Gastroesophageal sphincter (tissue), 4 donors: Measurements from ENCODE around the gene PPIL4. TPM values are rescaled to one million over a fixed set of nuclear protein-coding genes. Genes with fewer than 3 reads are reported as not detected.
"Not testable (repeated sequence)": the region's sequence is repeated elsewhere in the genome, so short reads cannot be mapped to it uniquely, and the experiment has no call there.

Experiments
- ATAC-seq: fragments of 150-250 bp; one replicate; pipeline ENCODE4 v1.9.1; 2016; ENCODE audit warnings: mild to moderate bottlenecking, moderate library complexity
- H3K27ac ChIP-seq, 4 donors: fragments of 200-600 bp; sonication (generic) in 3 of 4; 1 replicate in 3 of 4; 2 replicates in 1 of 4; pipeline ENCODE4 v1.5.1; 2016 to 2019
- H3K27me3 ChIP-seq: fragments of 200-600 bp; sonication (generic); one replicate; pipeline ENCODE4 v1.5.1; 2019
- H3K36me3 ChIP-seq, 2 donors: fragments of 200-600 bp; sonication (generic); one replicate each; pipeline ENCODE4 v1.5.1; 2019; ENCODE audit warnings: control low read depth in 1 of 2
- H3K4me1 ChIP-seq, 3 donors: fragments of 200-600 bp; sonication (generic); 1 replicate in 2 of 3; 2 replicates in 1 of 3; pipeline ENCODE4 v1.5.1; 2016 to 2019; ENCODE audit warnings: control low read depth in 2 of 3
- H3K4me3 ChIP-seq, 2 donors: fragments of 200-600 bp; sonication (generic); one replicate each; pipeline ENCODE4 v1.5.1; 2019; ENCODE audit warnings: mild to moderate bottlenecking in 1 of 2, moderate library complexity in 1 of 2
- H3K9me3 ChIP-seq, 3 donors: fragments of 200-600 bp; sonication (generic); one replicate each; pipeline ENCODE4 v1.5.1; 2017 to 2019; ENCODE audit warnings: control low read depth in 2 of 3
- EP300 ChIP-seq: sonication (generic); formaldehyde crosslinking; IDR thresholded peaks from one replicate; pipeline ENCODE4 v1.6.1; 2017; ENCODE audit warnings: antibody characterized with exemption, mild to moderate bottlenecking
- POLR2A ChIP-seq, 2 donors: fragments of 450-650 bp; IDR thresholded peaks; one replicate each; pipeline ENCODE4 v1.6.1; 2017; ENCODE audit warnings: antibody characterized with exemption in 2 of 2, mild to moderate bottlenecking in 2 of 2, moderate library complexity in 1 of 2
- POLR2AphosphoS5 ChIP-seq: sonication (generic); formaldehyde crosslinking; IDR thresholded peaks from one replicate; pipeline ENCODE4 v1.6.1; 2017; ENCODE audit warnings: antibody characterized with exemption
- WGBS, 2 donors: methylation state at CpG; one replicate each; pipeline ENCODE4 v1.1.5; 2018; ENCODE audit warnings: low coverage in 1 of 2; 5-methylcytosine and 5-hydroxymethylcytosine counted together
- total RNA-seq, 4 donors: library from RNA; depleted of rRNA; stranded (reverse); fragments of >200 nt; gene quantifications; one replicate each; pipeline ENCODE4 v1.1.0, GENCODE V29; 2016
- TF ChIP-seq, protein P1 (sequence below), 4 experiments: fragments of 200-600 bp in 2 of 4; fragments of 450-650 bp in 2 of 4; sonication (generic) in 1 of 4; IDR thresholded peaks; one replicate each; pipeline ENCODE4 v1.5.1; 2017 to 2019; ENCODE audit warnings: antibody characterized with exemption in 4 of 4, mild to moderate bottlenecking in 2 of 4, moderate library complexity in 2 of 4

PPIL4 gene
- total RNA-seq, 4 donors from 2014 or later: 23.5 to 47.2 (median 39.3) TPM

DNA sequence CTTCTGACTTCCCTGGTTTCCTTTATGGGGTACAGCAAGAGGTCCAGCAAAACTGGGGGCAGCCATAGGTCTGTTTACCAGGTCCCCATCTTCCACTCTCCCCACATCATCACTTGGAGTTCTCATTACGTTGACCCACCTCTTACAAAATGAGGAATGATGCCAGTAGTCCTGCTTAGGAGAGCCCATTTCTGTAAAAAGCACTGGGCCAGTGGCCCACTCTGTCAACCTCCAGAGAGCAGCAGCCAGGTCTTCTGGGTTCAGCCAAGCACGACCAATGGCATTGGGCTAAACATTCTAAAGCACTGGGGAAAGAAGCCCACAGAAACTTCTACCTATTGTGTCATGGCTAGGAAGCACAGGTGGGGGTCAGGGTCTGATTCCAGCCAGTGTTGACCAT, 74.9 kb downstream of the PPIL4 start:
- H3K27ac ChIP-seq: no peak overlapping the region
- no peak overlapping the region for H3K4me3 ChIP-seq
- TF ChIP-seq POLR2AphosphoS5: no peak
- no peak for TF ChIP-seq POLR2A (IDR thresholded peaks at IDR 0.05)
- TF ChIP-seq, protein P1, sequence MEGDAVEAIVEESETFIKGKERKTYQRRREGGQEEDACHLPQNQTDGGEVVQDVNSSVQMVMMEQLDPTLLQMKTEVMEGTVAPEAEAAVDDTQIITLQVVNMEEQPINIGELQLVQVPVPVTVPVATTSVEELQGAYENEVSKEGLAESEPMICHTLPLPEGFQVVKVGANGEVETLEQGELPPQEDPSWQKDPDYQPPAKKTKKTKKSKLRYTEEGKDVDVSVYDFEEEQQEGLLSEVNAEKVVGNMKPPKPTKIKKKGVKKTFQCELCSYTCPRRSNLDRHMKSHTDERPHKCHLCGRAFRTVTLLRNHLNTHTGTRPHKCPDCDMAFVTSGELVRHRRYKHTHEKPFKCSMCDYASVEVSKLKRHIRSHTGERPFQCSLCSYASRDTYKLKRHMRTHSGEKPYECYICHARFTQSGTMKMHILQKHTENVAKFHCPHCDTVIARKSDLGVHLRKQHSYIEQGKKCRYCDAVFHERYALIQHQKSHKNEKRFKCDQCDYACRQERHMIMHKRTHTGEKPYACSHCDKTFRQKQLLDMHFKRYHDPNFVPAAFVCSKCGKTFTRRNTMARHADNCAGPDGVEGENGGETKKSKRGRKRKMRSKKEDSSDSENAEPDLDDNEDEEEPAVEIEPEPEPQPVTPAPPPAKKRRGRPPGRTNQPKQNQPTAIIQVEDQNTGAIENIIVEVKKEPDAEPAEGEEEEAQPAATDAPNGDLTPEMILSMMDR (IDR thresholded peaks at IDR 0.05): no peak
- no peak for TF ChIP-seq EP300
- 83 to 90% methylated on average over 1 to 2 of the region's 2 CpGs for WGBS, 2 donors
- no peaks in the 10 kb centered on the region for H3K9me3 ChIP-seq
- H3K27me3 ChIP-seq: peaks cover 3% of the 10 kb centered on the region
- H3K36me3 ChIP-seq: no peaks in the 10 kb centered on the region
- no peaks in the 10 kb centered on the region for H3K4me1 ChIP-seq
- ATAC-seq: no peak

DNA sequence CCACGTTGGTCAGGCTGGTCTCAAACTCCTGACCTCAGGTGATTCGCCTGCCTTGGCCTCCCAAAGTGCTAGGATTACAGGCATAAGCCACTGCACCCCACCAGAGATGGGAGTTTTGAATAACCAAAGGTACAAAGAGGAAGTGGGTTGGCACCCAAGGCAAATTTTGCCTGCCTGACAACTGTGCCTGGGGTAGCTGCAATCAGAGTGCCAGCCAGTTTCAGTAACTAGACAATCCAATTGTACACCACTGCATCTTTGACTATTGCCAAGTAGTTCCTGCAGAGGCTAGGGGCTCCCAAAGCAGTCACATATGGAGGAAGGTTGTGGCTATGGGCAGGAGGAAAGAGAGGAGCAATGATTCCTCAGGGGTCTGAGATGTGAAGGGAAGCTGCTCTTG, 77.7 kb downstream of the PPIL4 start:
- Histone ChIP-seq H3K27me3 (peaks cover 3% of the 10 kb centered on the region), H3K36me3 (no peaks in the 10 kb centered on the region), H3K27ac (no peak overlapping the region), H3K9me3 (no peaks in the 10 kb centered on the region), H3K4me3 (no peak overlapping the region), H3K4me1 (peaks cover 0 to 13% (median 0%) of the 10 kb centered on the region in 3 donors)
- WGBS, 2 donors: no CpG with 5 or more reads among the region's 2 CpGs
- ATAC-seq: no peak
- TF ChIP-seq, protein P1 (IDR thresholded peaks at IDR 0.05): no peak
- no peak for TF ChIP-seq POLR2AphosphoS5
- no peak for TF ChIP-seq EP300
- no peak for TF ChIP-seq POLR2A (IDR thresholded peaks at IDR 0.05)

DNA sequence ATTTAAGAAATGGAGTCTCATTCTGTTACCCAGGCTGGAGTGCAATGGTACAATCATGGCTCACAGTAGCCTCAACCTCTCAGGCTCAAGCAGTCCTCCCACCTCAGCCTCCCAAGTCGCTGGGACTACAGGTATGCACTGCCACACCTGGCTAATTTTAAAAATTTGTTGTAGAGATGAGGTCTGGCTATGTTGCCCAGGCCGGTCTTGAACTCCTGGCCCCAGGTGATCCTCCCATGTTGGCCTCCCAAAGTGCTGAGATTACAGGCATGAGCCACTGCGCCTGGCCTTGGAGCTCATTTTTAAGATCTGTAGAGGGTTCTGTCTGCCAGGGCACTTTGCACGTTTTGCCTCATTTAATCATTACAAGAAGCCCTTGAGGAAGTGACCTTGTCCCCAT, 78.6 kb downstream of the PPIL4 start:
- H3K27ac ChIP-seq: no peak overlapping the region
- H3K27me3 ChIP-seq: peaks cover 3% of the 10 kb centered on the region
- WGBS, 2 donors: 40 to 93% methylated on average over 1 to 3 of the region's 4 CpGs
- H3K4me3 ChIP-seq: no peak overlapping the region
- TF ChIP-seq, protein P1 (IDR thresholded peaks at IDR 0.05): no peak
- TF ChIP-seq POLR2A (IDR thresholded peaks at IDR 0.05) (no peak), POLR2AphosphoS5 (no peak), EP300 (no peak)
- ATAC-seq: no peak
- peaks cover 0 to 13% (median 0%) of the 10 kb centered on the region in 3 donors for H3K4me1 ChIP-seq
- no peaks in the 10 kb centered on the region for H3K9me3 ChIP-seq
- H3K36me3 ChIP-seq: no peaks in the 10 kb centered on the region

DNA sequence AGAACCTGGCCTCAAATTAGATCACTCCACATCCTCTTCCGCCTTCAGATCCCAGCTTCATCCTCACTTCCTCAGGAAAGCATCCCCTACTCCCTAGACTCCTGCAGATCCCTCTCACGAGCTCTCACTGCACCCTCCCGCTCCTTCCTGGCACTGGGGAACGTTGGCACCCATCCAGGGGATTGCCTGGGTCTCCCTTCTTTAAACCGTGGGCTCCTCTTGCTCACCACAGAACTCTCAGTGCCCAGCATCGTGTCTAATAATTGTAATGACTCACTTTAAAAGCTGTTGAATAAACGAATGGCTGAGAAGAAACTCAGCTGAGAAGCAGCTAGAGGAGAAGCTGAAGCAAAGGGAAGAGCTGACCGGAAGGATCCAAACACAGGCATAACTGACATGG, 81.4 kb downstream of the PPIL4 start:
- TF ChIP-seq POLR2A (IDR thresholded peaks at IDR 0.05): no peak
- TF ChIP-seq, protein P1 (IDR thresholded peaks at IDR 0.05): no peak
- TF ChIP-seq POLR2AphosphoS5: no peak
- TF ChIP-seq EP300: no peak
- 36 to 51% methylated on average over 4 to 6 of the region's 8 CpGs for WGBS, 2 donors
- H3K4me1 ChIP-seq: peaks cover 0 to 13% (median 0%) of the 10 kb centered on the region in 3 donors
- no peak overlapping the region for H3K4me3 ChIP-seq
- ATAC-seq: no peak
- H3K36me3 ChIP-seq: no peaks in the 10 kb centered on the region
- no peaks in the 10 kb centered on the region for H3K27me3 ChIP-seq
- no peaks in the 10 kb centered on the region for H3K9me3 ChIP-seq
- peak overlapping the region in 1 of 4 donors; percentile 38 for H3K27ac ChIP-seq

DNA sequence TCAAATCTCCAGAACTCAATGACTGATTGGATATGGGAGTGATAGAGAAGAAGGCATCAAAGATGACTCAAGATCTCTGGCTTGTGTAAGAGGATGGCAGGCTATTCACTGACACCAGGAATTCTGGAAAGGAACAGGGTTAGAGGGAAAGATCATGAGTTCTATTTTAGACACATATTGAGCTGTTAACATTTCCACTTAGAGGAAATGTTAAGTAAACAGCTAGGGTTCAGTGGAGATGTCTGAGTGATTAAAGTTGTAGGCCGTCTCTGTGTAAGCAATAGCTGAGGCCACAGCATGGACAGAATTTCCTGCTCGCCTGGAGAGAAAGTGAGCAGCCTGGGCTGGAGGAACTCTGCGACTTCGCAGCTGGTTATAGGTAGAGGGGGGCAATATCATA, 82.1 kb downstream of the PPIL4 start:
- peaks cover 0 to 13% (median 0%) of the 10 kb centered on the region in 3 donors for H3K4me1 ChIP-seq
- H3K4me3 ChIP-seq: no peak overlapping the region
- H3K27me3 ChIP-seq: no peaks in the 10 kb centered on the region
- no peaks in the 10 kb centered on the region for H3K36me3 ChIP-seq
- ATAC-seq: peak; percentile 28
- TF ChIP-seq, protein P1 (IDR thresholded peaks at IDR 0.05): no peak
- TF ChIP-seq EP300 (no peak), POLR2AphosphoS5 (no peak), POLR2A (IDR thresholded peaks at IDR 0.05) (no peak)
- peak overlapping the region in 1 of 4 donors; percentile 38 for H3K27ac ChIP-seq
- H3K9me3 ChIP-seq: no peaks in the 10 kb centered on the region
- 52 to 55% methylated on average over 4 of the region's 4 CpGs for WGBS, 2 donors

DNA sequence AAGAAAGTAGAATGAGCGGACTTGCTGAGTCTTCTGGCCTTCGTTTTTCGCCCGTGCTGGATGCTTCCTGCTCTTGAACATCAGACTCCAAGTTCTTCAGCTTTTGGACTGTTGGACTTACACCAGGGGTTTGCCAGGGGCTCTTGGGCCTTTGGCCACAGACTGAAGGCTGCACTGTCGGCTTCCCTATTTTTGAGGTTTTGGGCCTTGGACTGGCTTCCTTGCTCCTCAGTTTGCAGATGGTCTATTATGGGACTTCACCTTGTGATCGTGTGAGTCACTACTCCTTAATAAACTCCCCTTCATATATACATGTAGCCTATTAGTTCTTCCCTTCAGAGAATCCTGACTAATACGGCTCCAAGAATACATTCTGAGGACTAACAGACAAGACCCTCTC, 83.1 kb downstream of the PPIL4 start:
- H3K27ac ChIP-seq, H3K9me3 ChIP-seq, H3K36me3 ChIP-seq, H3K4me3 ChIP-seq, ATAC-seq, H3K27me3 ChIP-seq: not testable (repeated sequence)
- 75 to 88% methylated on average over 4 to 6 of the region's 7 CpGs for WGBS, 2 donors
- peaks cover 0 to 13% (median 0%) of the 10 kb centered on the region in 3 donors for H3K4me1 ChIP-seq
